ENCODE measurements around the gene MEOX2.

Gene MEOX2

GRCh38 chr7:15580604-15581351 lies 105.7 kb downstream of the MEOX2 start:
- TF ChIP-seq GATA3 (IDR thresholded peaks at IDR 0.05; ENCODE audit: low read depth, low read length) (no peak), GATA2 (IDR thresholded peaks at IDR 0.05; ENCODE audit: low read depth, low read length) (no peak)

- TF ChIP-seq GATA2 (IDR thresholded peaks at IDR 0.05; ENCODE audit: low read depth, low read length) (no peak), GATA3 (IDR thresholded peaks at IDR 0.05; ENCODE audit: low read depth, low read length) (no peak)
These were observed 108.9 kb downstream of the MEOX2 start for GRCh38 chr7:15577600-15577999.

GRCh38 chr7:15571301-15571878 lies 115.1 kb downstream of the MEOX2 start:
- no peak for TF ChIP-seq GATA2 (IDR thresholded peaks at IDR 0.05; ENCODE audit: low read depth, low read length)
- TF ChIP-seq GATA3 (IDR thresholded peaks at IDR 0.05; ENCODE audit: low read depth, low read length): no peak

GRCh38 chr7:15567652-15568051 lies 118.8 kb downstream of the MEOX2 start:
- TF ChIP-seq GATA2 (IDR thresholded peaks at IDR 0.05; ENCODE audit: low read depth, low read length): no peak
- no peak for TF ChIP-seq GATA3 (IDR thresholded peaks at IDR 0.05; ENCODE audit: low read depth, low read length)

GRCh38 chr7:15567036-15567435 lies 119.4 kb downstream of the MEOX2 start:
- TF ChIP-seq GATA3 (IDR thresholded peaks at IDR 0.05; ENCODE audit: low read depth, low read length) (no peak), GATA2 (IDR thresholded peaks at IDR 0.05; ENCODE audit: low read depth, low read length) (no peak)

GRCh38 chr7:15566476-15566875 lies 120.0 kb downstream of the MEOX2 start:
- TF ChIP-seq GATA3 (IDR thresholded peaks at IDR 0.05; ENCODE audit: low read depth, low read length) (no peak), GATA2 (IDR thresholded peaks at IDR 0.05; ENCODE audit: low read depth, low read length) (no peak)

- TF ChIP-seq GATA3 (IDR thresholded peaks at IDR 0.05; ENCODE audit: low read depth, low read length): no peak
- TF ChIP-seq GATA2 (IDR thresholded peaks at IDR 0.05; ENCODE audit: low read depth, low read length): no peak
These were observed 124.6 kb downstream of the MEOX2 start, which contains the start of gene AGMO for GRCh38 chr7:15561835-15562234. Gene AGMO (minus strand): TSS chr7:15562015.

Data from SH-SY5Y (cell line).